ENCODE measurements around the gene PEAK1.

PEAK1 gene

GRCh38 chr15:77070495-77071304 is 349.2 kb downstream of the PEAK1 start, which contains the start of gene TSPAN3:
TSS of gene TSPAN3 (minus strand) at chr15:77071109. CDS start at chr15:77070954, 155 bp downstream.
- H3K4me3 ChIP-seq (ENCODE audit: low read depth, low read length) = peak within 1 kb of the TSS; percentile 77

- H3K4me3 ChIP-seq (ENCODE audit: low read depth, low read length) = peak overlapping the region; percentile 77
These were observed 349.8 kb downstream of the PEAK1 start for GRCh38 chr15:77070180-77070494.

GRCh38 chr15:77069521-77070121 is 350.3 kb downstream of the PEAK1 start:
- peak overlapping the region; percentile 77 for H3K4me3 ChIP-seq (ENCODE audit: low read depth, low read length)

DNA sequence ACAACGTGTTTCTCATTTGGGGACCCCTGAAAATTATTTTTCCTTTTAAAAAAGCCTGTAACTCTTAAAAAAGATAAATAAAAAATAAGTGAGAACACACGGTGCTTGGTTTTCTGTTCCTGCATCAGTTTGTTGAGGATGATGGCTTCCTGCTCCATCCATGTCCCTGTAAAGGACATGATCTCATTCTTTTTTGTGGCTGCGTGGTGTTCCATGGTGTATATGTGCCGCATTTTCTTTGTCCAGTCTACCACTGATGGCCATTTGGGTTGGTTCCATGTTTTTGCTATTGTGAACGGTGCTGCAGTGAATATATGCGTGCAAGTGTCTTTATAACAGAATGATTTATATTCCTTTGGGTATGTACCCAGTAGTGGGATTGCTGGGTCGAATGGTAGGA is 351.3 kb downstream of the PEAK1 start:
- H3K4me3 ChIP-seq (ENCODE audit: low read depth, low read length) = no peak overlapping the region

DNA sequence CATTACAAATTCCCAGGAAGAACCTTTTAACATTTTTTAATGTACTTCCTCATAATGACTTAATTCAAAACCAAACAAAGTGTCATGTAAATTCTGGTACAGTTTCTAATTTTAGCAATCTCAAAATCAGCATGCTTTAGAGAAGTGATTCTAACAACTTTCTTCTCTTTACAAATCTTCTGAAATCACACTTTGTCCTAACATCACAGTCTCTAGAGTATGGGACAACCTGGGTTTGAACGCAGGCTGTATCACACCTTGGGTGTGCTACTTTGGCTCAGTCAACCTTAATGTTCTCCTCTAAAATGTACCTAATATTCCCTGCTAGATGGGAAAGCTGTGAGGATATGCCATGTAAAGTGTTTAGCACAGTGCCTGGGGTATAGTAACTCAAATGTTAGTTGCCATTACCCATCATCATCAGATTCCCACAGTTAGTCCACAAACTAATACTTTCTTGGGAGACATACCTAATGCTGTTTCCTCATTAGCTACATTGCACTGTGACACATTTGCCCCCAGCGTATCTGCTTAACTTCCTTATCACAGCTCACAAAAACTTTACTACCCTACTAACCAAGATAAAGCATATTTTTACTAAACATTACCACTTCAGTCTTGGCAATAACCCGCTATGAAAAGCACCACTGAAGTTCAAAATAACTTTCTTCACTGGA is 352.1 kb downstream of the PEAK1 start:
- H3K4me3 ChIP-seq (ENCODE audit: low read depth, low read length) = no peak overlapping the region

DNA sequence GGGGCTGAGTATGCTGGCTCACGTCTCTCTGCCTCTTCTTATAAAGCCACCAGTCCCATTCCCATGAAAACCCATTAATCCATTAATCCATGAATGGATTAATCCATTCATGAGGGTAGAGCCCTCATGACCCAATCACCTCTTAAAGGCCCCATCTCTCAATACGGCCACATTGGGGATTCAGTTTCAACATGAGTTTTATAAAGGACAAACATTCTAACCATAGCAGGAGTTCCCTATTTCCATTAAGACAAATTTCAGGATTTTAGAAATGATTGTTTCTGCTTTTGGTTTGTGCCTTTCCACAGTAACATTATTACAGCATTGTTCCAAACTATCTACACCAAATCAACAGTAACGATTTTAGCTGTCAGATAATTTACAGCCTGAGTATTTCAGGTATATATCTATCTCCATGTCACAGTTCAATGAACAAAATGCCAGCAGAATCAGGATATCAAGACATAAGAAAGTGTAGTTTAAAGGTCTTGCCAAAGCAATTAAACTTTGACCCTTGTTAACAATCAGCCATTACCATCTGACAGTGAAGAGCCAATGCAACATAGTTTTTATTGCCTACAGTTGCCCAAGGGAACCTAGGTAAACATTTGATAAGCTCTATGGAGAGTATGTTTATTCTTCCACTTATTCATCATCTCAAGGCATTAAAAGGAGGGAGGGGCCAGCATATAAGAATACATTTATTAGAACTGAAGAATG is 352.8 kb downstream of the PEAK1 start:
- no peak overlapping the region for H3K4me3 ChIP-seq (ENCODE audit: low read depth, low read length)

GRCh38 chr15:77064539-77065308 is 355.2 kb downstream of the PEAK1 start:
- H3K4me3 ChIP-seq (ENCODE audit: low read depth, low read length) = no peak overlapping the region

DNA sequence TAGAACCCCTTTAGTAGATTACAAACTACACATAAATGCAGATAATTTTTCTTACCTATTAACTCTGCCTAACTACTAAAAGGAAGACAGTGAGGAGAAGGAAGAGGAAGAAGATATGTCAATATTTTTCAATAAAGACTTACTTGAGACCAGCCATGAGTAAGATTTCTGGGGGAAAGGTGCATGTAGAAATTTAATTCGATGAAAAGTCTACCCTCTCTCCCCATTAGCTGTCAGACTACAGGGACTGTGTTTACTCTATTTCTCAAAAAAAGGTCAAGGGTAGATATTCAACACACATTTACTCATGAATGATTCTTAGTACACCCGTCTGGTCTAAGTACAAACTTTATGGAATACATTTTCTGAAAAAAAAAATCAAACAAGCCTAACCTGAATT is 355.8 kb downstream of the PEAK1 start:
- H3K4me3 ChIP-seq (ENCODE audit: low read depth, low read length) = no peak overlapping the region

DNA sequence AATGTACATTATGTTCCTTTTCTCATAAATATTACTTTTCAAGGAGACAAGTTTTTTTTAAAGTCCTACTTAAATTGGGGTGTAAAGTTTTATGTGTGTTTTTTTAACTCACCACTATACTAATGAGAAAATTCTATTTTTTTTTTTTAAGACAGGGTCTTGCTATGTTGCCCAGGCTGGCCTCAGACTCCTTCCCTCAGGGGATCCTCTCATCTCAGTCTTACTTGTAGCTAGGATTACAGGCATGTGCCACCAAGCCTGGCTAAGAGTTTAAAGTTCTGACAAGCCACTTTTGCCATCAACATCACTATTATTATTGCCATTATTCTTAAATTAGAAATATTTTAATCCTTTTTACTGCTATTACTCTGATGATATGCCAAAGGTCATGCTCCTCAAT is 356.7 kb downstream of the PEAK1 start:
- H3K4me3 ChIP-seq (ENCODE audit: low read depth, low read length) = no peak overlapping the region

- H3K4me3 ChIP-seq (ENCODE audit: low read depth, low read length) = no peak overlapping the region
These were observed 359.4 kb downstream of the PEAK1 start for GRCh38 chr15:77060546-77060945.

- no peak overlapping the region for H3K4me3 ChIP-seq (ENCODE audit: low read depth, low read length)
These were observed 360.0 kb downstream of the PEAK1 start for GRCh38 chr15:77059786-77060361.

DNA sequence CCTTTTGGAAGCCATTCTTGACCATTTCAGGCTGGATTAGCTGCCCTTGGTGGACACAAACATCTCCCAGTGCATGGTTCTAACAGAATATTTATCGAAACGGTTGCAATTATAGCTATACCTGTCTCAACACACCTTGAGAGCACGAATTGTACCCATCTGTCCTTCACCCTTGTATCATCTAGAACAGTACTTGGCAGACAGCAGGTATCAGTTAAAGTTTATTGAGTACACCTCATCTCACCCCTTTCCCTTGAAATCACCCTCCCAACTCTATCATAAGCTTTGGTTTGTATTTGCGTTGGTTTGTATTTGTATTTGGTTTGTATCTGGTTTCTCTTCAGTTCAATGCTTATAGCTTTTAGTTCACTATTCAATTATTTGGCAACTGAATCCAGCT is 361.4 kb downstream of the PEAK1 start:
- no peak overlapping the region for H3K4me3 ChIP-seq (ENCODE audit: low read depth, low read length)

DNA sequence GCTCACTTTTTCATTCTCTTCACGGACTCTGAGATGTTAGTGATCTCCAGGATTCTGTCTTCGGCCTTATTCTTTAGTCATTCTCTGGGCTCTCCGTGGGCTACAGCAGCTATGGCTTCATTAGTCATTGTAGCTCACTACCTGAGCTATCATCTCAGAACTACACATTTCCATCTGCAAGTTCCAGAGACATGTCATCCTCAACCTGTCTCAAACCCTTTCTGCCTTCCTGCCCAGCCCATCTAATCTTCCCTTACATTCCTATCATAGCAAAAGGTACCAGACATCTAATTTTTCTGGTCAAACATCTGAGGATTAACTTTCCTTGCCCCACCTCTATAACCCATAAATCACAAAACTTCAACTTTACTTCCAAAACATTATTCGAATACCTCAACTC is 362.2 kb downstream of the PEAK1 start:
- H3K4me3 ChIP-seq (ENCODE audit: low read depth, low read length) = no peak overlapping the region

GRCh38 chr15:77057072-77057471 is 362.8 kb downstream of the PEAK1 start:
- no peak overlapping the region for H3K4me3 ChIP-seq (ENCODE audit: low read depth, low read length)

DNA sequence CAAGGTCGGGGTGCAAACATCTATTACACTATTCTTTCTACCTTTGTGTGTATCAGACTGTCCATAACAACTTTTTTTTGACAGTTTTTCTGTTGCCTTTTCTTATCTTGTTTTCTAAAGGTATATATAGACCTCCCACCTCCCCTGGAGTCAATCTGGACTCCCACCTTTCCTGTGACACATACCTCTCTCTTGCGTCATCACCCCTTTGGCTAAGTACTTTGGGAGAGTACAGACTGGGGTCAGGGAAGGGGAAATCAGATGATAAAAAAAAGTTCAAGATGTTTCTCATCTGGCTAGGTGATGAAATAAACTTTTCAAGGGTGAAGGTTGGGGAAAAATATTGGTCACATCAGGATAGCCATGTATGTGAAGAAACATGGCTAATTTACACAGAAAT is 366.2 kb downstream of the PEAK1 start:
- H3K4me3 ChIP-seq (ENCODE audit: low read depth, low read length) = no peak overlapping the region

GRCh38 chr15:77052556-77052955 is 367.3 kb downstream of the PEAK1 start:
- no peak overlapping the region for H3K4me3 ChIP-seq (ENCODE audit: low read depth, low read length)
